ENCODE results near the gene NFIA. TPM values are rescaled to one million over a fixed set of nuclear protein-coding genes. Genes with fewer than 3 reads are reported as not detected.
A peak's percentile ranks its signal among the peaks of the same experiment; 100 is the strongest.

NFIA gene
- total and polyA plus RNA-seq, 4 experiments from 2014 or later: 5.1 to 7.3 (median 6.7) TPM

- Histone ChIP-seq H3K27ac (ENCODE audit: low read depth, low read length) (no peak overlapping the region), H3K9me3 (ENCODE audit: control insufficient read depth in 1 of 2, low read length in 2 of 2) (no peaks in the 10 kb centered on the region), H3K4me3 (ENCODE audit: low read length in 2 of 2) (no peak overlapping the region), H3K4me1 (ENCODE audit: insufficient read depth, low read length) (no peaks in the 10 kb centered on the region), H3K36me3 (ENCODE audit: insufficient read depth, low read length) (no peaks in the 10 kb centered on the region), H3K27me3 (ENCODE audit: insufficient read depth, low read length) (no peaks in the 10 kb centered on the region)
- intact Hi-C loops (cut with micrococcal nuclease): loop anchor here (10.0 kb wide), 1 partner anchor 255 kb away; no protein-coding TSS in a partner anchor
- no peak overlapping the region for H3K27ac Mint-ChIP-seq
- no peaks in the 10 kb centered on the region for H3K9me3 Mint-ChIP-seq
- ChIA-PET CTCF (ENCODE audit: partially characterized antibody) (no interaction called here), POLR2A (ENCODE audit: partially characterized antibody) (no interaction called here)
- H3K4me3 Mint-ChIP-seq: no peak overlapping the region
- DNase-seq: no peak
- H3K36me3 Mint-ChIP-seq: peaks cover 0 to 6% of the 10 kb centered on the region in 2 donors
- no peaks in the 10 kb centered on the region for H3K27me3 Mint-ChIP-seq
- H3K4me1 Mint-ChIP-seq: no peaks in the 10 kb centered on the region
Measured at GRCh38 chr1:61310057-61310456, 227.7 kb downstream of the NFIA start.

- H3K27ac ChIP-seq (ENCODE audit: low read depth, low read length): no peak overlapping the region
- no peaks in the 10 kb centered on the region for H3K4me1 ChIP-seq (ENCODE audit: insufficient read depth, low read length)
- ChIA-PET CTCF (ENCODE audit: partially characterized antibody) (no interaction called here), POLR2A (ENCODE audit: partially characterized antibody) (no interaction called here)
- H3K36me3 ChIP-seq (ENCODE audit: insufficient read depth, low read length): no peaks in the 10 kb centered on the region
- Mint-ChIP-seq H3K27me3 (no peaks in the 10 kb centered on the region), H3K9me3 (no peaks in the 10 kb centered on the region), H3K27ac (no peak overlapping the region), H3K4me3 (no peak overlapping the region), H3K36me3 (peaks cover 0 to 6% of the 10 kb centered on the region in 2 donors), H3K4me1 (no peaks in the 10 kb centered on the region)
- H3K27me3 ChIP-seq (ENCODE audit: insufficient read depth, low read length): no peaks in the 10 kb centered on the region
- H3K4me3 ChIP-seq (ENCODE audit: low read length in 2 of 2): no peak overlapping the region
- intact Hi-C loops (cut with micrococcal nuclease): loop anchor here (10.0 kb wide), 1 partner anchor 256 kb away; no protein-coding TSS in a partner anchor
- DNase-seq: no peak
- no peaks in the 10 kb centered on the region for H3K9me3 ChIP-seq (ENCODE audit: control insufficient read depth in 1 of 2, low read length in 2 of 2)
Measured at GRCh38 chr1:61310538-61310937, 228.2 kb downstream of the NFIA start.

- Histone ChIP-seq H3K36me3 (ENCODE audit: insufficient read depth, low read length) (no peaks in the 10 kb centered on the region), H3K4me3 (ENCODE audit: low read length in 2 of 2) (no peak overlapping the region), H3K4me1 (ENCODE audit: insufficient read depth, low read length) (no peaks in the 10 kb centered on the region), H3K27ac (ENCODE audit: low read depth, low read length) (no peak overlapping the region), H3K9me3 (ENCODE audit: control insufficient read depth in 1 of 2, low read length in 2 of 2) (no peaks in the 10 kb centered on the region), H3K27me3 (ENCODE audit: insufficient read depth, low read length) (no peaks in the 10 kb centered on the region)
- Mint-ChIP-seq H3K9me3 (no peaks in the 10 kb centered on the region), H3K27ac (no peak overlapping the region), H3K4me1 (peaks cover 3 to 7% (median 4%) of the 10 kb centered on the region in 4 donors), H3K36me3 (peaks cover 0 to 6% of the 10 kb centered on the region in 2 donors), H3K27me3 (no peaks in the 10 kb centered on the region), H3K4me3 (no peak overlapping the region)
- POLR2A ChIA-PET (ENCODE audit: partially characterized antibody): no interaction called here
- CTCF ChIA-PET (ENCODE audit: partially characterized antibody): interaction anchor here (0.6 kb wide), 1 partner anchor 236 kb away, joined by 3 read pairs; no protein-coding TSS in a partner anchor
- intact Hi-C loops (cut with micrococcal nuclease): loop anchor here (10.0 kb wide), 1 partner anchor 259 kb away; no protein-coding TSS in a partner anchor
- no peak for DNase-seq
Measured at GRCh38 chr1:61313906-61314422, 231.6 kb downstream of the NFIA start.

- no peaks in the 10 kb centered on the region for H3K9me3 Mint-ChIP-seq
- H3K4me1 Mint-ChIP-seq: peaks cover 3 to 8% (median 4%) of the 10 kb centered on the region in 4 donors
- Histone ChIP-seq H3K4me1 (ENCODE audit: insufficient read depth, low read length) (no peaks in the 10 kb centered on the region), H3K9me3 (ENCODE audit: control insufficient read depth in 1 of 2, low read length in 2 of 2) (no peaks in the 10 kb centered on the region), H3K27ac (ENCODE audit: low read depth, low read length) (no peak overlapping the region), H3K27me3 (ENCODE audit: insufficient read depth, low read length) (no peaks in the 10 kb centered on the region), H3K36me3 (ENCODE audit: insufficient read depth, low read length) (no peaks in the 10 kb centered on the region), H3K4me3 (ENCODE audit: low read length in 2 of 2) (no peak overlapping the region)
- POLR2A ChIA-PET (ENCODE audit: partially characterized antibody): no interaction called here
- intact Hi-C loops (cut with micrococcal nuclease): loop anchor here (10.0 kb wide), 1 partner anchor 260 kb away; no protein-coding TSS in a partner anchor
- peaks cover 0 to 6% of the 10 kb centered on the region in 2 donors for H3K36me3 Mint-ChIP-seq
- CTCF ChIA-PET (ENCODE audit: partially characterized antibody): no interaction called here
- no peak overlapping the region for H3K4me3 Mint-ChIP-seq
- H3K27ac Mint-ChIP-seq: no peak overlapping the region
- H3K27me3 Mint-ChIP-seq: no peaks in the 10 kb centered on the region
- DNase-seq: no peak
Measured at GRCh38 chr1:61315011-61315410, 232.7 kb downstream of the NFIA start.

- Mint-ChIP-seq H3K4me3 (no peak overlapping the region), H3K4me1 (peaks cover 3 to 8% (median 4%) of the 10 kb centered on the region in 4 donors), H3K36me3 (peaks cover 0 to 6% of the 10 kb centered on the region in 2 donors), H3K27me3 (no peaks in the 10 kb centered on the region), H3K9me3 (no peaks in the 10 kb centered on the region), H3K27ac (no peak overlapping the region)
- CTCF ChIA-PET (ENCODE audit: partially characterized antibody): no interaction called here
- intact Hi-C loops (cut with micrococcal nuclease): loop anchor here (10.0 kb wide), 1 partner anchor 262 kb away; no protein-coding TSS in a partner anchor
- Histone ChIP-seq H3K36me3 (ENCODE audit: insufficient read depth, low read length) (no peaks in the 10 kb centered on the region), H3K27me3 (ENCODE audit: insufficient read depth, low read length) (no peaks in the 10 kb centered on the region), H3K27ac (ENCODE audit: low read depth, low read length) (no peak overlapping the region), H3K9me3 (ENCODE audit: control insufficient read depth in 1 of 2, low read length in 2 of 2) (no peaks in the 10 kb centered on the region), H3K4me3 (ENCODE audit: low read length in 2 of 2) (no peak overlapping the region), H3K4me1 (ENCODE audit: insufficient read depth, low read length) (no peaks in the 10 kb centered on the region)
- no peak for DNase-seq
- POLR2A ChIA-PET (ENCODE audit: partially characterized antibody): no interaction called here
Measured at GRCh38 chr1:61316493-61316892, 234.1 kb downstream of the NFIA start.

GRCh38 chr1:61318319-61319125 lies 236.2 kb downstream of the NFIA start:
- H3K36me3 Mint-ChIP-seq: no peaks in the 10 kb centered on the region
- no peaks in the 10 kb centered on the region for H3K9me3 ChIP-seq (ENCODE audit: control insufficient read depth in 1 of 2, low read length in 2 of 2)
- H3K27ac Mint-ChIP-seq: no peak overlapping the region
- H3K9me3 Mint-ChIP-seq: no peaks in the 10 kb centered on the region
- DNase-seq: no peak
- CTCF ChIA-PET (ENCODE audit: partially characterized antibody): no interaction called here
- peaks cover 3 to 8% (median 4%) of the 10 kb centered on the region in 4 donors for H3K4me1 Mint-ChIP-seq
- H3K4me3 ChIP-seq (ENCODE audit: low read length in 2 of 2): no peak overlapping the region
- peak overlapping the region in 1 of 8 donors; percentile 39 for H3K4me3 Mint-ChIP-seq
- H3K4me1 ChIP-seq (ENCODE audit: insufficient read depth, low read length): no peaks in the 10 kb centered on the region
- H3K27me3 Mint-ChIP-seq: no peaks in the 10 kb centered on the region
- no peak overlapping the region for H3K27ac ChIP-seq (ENCODE audit: low read depth, low read length)
- POLR2A ChIA-PET (ENCODE audit: partially characterized antibody): no interaction called here
- intact Hi-C loops (cut with micrococcal nuclease): loop anchor here (10.0 kb wide), 1 partner anchor 264 kb away; no protein-coding TSS in a partner anchor
- H3K27me3 ChIP-seq (ENCODE audit: insufficient read depth, low read length): no peaks in the 10 kb centered on the region
- no peaks in the 10 kb centered on the region for H3K36me3 ChIP-seq (ENCODE audit: insufficient read depth, low read length)

GRCh38 chr1:61320575-61320974 lies 238.2 kb downstream of the NFIA start:
- Mint-ChIP-seq H3K27ac (no peak overlapping the region), H3K27me3 (no peaks in the 10 kb centered on the region), H3K9me3 (no peaks in the 10 kb centered on the region), H3K36me3 (no peaks in the 10 kb centered on the region), H3K4me1 (peaks cover 3 to 8% (median 4%) of the 10 kb centered on the region in 4 donors), H3K4me3 (no peak overlapping the region)
- Histone ChIP-seq H3K4me3 (ENCODE audit: low read length in 2 of 2) (no peak overlapping the region), H3K27ac (ENCODE audit: low read depth, low read length) (no peak overlapping the region), H3K27me3 (ENCODE audit: insufficient read depth, low read length) (no peaks in the 10 kb centered on the region), H3K36me3 (ENCODE audit: insufficient read depth, low read length) (no peaks in the 10 kb centered on the region), H3K9me3 (ENCODE audit: control insufficient read depth in 1 of 2, low read length in 2 of 2) (no peaks in the 10 kb centered on the region), H3K4me1 (ENCODE audit: insufficient read depth, low read length) (no peaks in the 10 kb centered on the region)
- no peak for DNase-seq
- intact Hi-C loops (cut with micrococcal nuclease): loop anchor here (2.0 kb wide), 1 partner anchor 42 kb away; no protein-coding TSS in a partner anchor
- ChIA-PET POLR2A (ENCODE audit: partially characterized antibody) (no interaction called here), CTCF (ENCODE audit: partially characterized antibody) (interaction anchor here (0.6 to 1.1 kb wide), 2 partner anchors 9 to 278 kb away, joined by 3 read pairs; no protein-coding TSS in a partner anchor)

All from CD4-positive, alpha-beta memory T cell (primary cell).